ENCODE data around the gene DIAPH3.

DIAPH3 gene

GRCh38 chr13:60019119-60019993 lies 144.4 kb downstream of the DIAPH3 start:
- DNase-seq (ENCODE audit: low read depth, low spot score), result no peak

- no peak for DNase-seq (ENCODE audit: low read depth, low spot score)
These were observed 145.2 kb downstream of the DIAPH3 start for GRCh38 chr13:60018536-60018935.

DNA sequence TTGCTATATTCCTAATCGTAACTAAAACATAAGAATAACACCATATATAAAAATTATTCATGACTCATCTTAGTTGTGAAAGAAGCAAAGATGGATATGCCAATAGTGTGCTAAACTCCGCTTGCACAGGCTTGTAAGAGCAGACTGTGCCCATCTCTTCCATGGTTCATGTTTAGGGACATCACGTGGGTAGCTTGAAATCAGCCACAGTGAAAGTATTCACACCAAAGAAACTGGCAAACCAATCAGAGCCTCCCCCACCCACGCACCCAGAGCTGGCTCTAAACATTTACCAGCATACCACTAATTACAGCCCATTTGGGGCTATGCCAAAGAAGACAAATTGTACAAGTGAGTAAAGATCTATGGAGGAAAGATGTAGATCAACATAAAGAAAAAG lies 147.5 kb downstream of the DIAPH3 start:
- no peak for DNase-seq (ENCODE audit: low read depth, low spot score)

DNA sequence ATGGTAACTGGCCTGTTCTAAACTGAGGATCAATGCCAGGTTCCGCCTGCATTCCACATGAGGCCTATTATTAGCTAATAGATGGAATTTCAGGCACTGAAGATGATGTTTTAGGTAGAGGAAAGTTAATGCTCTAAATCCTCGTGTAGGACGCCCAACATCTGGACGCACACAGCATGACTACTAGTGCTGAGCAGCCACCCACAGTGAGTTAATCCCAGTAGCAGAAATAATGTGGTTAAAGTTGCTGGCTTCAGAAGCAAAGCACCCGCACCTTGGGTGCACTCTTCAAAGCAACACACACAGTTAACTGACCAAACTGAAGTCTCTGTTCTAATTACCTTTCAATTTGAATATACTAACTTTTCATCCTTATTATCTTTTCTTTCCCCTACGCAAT lies 150.6 kb downstream of the DIAPH3 start:
- no peak for DNase-seq (ENCODE audit: low read depth, low spot score)

- DNase-seq (ENCODE audit: low read depth, low spot score), result no peak
These were observed 151.2 kb downstream of the DIAPH3 start for GRCh38 chr13:60012488-60012887.

DNA sequence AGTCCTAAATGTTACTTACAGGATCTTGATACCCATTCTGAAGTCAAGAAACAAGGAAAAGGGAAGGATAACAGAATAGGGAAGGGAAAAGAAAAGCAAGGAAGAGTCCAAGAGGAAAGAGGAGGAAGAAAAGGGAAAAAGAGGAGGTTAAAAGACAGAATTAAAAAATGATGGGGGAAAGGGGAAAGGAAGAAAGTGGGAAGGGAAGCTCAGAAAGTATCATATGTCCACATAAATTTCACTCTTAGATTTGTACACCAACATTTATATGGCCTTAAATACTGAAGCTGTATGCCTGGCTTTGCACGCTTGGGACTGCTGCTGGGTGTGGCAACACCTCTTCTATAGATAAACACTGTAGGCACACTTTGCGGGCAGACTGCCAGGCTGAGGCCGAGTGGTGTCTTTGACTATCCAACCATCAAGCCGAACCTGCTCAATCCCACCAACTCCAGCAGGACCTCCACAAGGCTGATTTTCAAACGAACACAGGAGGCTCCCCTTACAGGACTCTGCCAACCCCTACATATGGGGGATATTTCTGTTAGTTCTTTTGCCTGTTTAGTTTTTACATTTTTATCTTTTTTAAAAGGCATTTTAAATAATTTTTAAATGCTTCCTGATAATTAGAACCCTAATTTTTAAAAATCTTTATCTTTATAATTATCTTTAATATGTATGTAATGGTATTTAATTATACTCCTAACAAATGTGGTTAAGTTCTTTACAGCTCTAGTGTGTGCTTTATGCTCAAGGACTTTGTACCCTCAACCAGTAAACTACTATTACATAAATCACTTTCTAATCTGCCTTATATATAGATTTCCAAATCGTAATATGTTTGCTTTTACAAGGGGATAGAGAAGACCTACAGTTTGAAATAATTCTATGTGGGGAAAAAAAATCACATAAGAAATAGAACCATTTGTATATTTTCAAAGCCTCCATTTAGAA lies 154.2 kb downstream of the DIAPH3 start:
- DNase-seq (ENCODE audit: low read depth, low spot score), result no peak

DNA sequence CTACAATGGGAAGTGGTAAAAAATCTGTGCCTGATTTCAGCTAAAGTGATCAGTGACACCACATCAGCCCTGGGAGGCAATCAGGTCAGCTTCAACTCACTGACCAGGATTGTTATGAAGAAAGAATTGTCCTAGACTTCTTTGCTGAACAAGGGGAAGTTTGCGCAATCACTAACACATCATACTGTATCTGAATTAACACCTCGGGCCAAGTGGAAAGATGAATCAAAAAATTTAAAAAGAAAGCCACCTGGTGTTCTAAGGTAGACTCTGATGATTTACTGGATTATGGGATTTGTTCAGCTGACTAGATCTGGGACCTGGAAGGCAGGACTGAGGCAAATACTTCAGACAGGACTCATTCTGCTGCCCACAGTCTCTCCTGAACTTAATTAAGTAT lies 161.8 kb downstream of the DIAPH3 start:
- DNase-seq (ENCODE audit: low read depth, low spot score), result no peak

DNA sequence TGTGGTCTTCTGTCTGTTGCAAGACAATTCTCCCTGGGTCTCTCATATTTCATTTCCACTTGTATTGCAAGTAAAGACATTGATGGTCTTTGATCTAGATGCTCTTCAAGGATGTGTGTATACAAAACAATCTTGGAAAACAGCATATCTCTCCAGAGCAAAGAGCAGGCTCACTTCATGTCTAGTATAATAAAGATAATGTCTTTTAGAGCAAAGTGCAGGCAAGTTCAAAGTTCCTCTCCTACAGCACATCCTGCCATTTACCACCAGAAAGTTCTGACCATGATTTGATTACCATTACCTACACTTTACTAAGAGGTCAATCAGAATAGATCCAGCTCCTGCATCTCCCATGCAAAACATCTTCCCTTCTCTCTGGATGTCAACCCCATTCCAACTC lies 162.8 kb downstream of the DIAPH3 start:
- no peak for DNase-seq (ENCODE audit: low read depth, low spot score)

DNA sequence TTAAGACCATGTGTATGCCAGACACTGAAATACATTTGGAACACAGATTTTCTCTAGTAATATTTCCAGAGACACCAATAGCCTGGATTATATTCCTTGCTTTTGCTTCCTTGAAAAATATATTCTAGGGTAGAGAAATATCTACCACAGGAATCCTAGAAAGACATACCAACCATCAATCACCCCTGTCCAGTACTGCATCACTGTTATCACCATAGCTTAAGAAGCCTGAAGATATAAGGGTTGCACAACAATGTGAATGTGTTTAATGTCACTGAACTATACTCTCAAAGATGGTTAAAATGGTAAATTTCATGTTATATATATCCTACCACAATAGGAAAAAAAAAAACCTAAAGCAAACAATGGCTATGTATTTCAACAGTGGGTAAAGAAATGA lies 163.6 kb downstream of the DIAPH3 start:
- DNase-seq (ENCODE audit: low read depth, low spot score), result no peak

DNA sequence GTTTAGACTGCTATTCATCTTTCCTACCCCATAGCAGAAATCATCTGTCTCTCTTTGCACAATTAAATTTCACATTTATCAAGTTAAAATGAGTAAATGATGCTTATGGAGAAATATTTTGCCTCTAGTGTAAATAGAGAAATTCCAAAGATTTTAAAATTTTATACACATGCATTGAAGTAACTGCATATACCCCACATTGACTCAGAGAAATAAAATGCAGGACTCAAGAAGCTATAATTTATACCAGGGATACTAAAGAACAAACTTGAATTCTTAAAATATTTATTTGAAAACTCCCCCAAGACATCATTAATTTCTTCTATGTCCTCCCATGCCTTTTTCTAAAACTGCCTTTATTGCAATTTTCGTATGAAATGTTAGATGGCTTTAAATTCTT lies 165.8 kb downstream of the DIAPH3 start:
- DNase-seq (ENCODE audit: low read depth, low spot score), result no peak

DNA sequence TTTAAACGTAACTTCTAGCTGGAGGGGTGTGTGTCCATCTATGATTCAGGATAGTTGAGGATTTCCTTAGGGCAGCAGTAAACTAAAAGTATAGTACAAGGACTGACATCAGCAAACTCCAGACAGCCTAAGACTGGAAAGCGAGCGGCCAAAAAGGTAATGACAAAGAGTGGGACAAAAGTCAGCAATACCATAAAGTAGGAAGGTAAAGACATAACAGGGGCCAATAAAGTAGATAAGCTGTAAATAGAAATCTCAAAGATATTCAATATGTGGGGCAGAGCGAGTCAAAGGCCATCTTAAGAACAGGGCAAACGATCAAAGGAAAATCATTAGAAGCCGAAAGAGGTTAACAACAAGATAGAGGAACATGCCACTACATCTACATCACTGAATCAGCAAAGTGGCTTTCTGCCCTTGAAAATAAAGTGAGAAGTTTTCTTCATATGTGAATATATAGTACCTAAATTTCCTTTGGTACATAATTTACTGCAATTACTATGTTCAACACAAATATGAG lies 167.2 kb downstream of the DIAPH3 start:
- no peak for DNase-seq (ENCODE audit: low read depth, low spot score)

- no peak for DNase-seq (ENCODE audit: low read depth, low spot score)
These were observed 172.3 kb downstream of the DIAPH3 start for GRCh38 chr13:59991395-59991794.

DNA sequence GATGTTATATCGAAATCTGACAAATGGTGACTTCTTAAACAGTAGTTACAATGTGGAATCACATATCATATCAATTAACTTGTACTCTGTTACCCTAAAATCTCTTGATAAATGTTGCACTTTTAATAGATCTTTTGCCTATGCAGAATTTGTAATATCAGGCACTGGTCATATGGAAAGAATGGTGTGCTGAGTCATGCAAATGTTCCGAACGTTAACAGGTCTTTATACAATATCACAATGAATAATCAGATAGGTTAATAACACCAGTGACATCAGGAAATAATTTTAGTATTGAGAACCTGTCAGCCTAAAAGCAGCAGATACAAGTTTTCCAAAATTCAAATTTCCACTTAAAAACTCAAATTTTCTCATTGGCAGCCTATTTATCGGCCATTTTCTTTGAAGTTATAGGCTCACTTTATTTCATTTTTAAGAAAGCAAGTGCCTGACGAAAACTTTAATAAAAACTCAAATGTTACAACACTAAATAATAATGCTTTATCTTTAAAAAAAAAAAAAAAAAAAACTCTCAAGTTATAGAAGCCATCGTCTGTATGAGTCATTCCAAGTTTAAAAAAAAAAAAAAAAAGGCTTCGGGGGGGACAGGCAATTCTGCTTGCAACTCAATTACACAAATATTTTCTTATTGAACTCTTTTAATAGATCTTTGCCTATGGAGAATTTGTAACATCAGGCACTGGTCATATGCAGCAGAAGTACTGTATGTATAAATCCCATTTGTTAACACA lies 180.9 kb downstream of the DIAPH3 start:
- DNase-seq (ENCODE audit: low read depth, low spot score), result no peak

DNA sequence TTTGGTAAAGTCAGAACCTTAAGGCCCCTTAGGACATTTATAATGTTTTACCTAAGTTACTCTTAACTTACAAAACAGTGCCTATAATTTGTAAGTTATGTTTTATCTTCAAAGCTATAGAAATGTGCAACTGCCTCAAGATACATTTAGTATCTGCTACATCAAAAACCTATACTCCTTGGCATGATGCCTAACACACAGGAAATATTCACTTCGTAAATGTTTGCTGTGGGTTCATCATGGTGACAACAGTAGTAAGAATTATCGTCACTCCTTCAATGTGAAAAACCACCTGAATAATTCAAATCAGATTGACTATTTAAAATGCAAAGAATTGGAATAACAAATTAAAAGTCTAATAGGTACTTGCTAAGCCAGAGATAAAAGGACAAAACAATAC lies 184.1 kb downstream of the DIAPH3 start:
- no peak for DNase-seq (ENCODE audit: low read depth, low spot score)

DNA sequence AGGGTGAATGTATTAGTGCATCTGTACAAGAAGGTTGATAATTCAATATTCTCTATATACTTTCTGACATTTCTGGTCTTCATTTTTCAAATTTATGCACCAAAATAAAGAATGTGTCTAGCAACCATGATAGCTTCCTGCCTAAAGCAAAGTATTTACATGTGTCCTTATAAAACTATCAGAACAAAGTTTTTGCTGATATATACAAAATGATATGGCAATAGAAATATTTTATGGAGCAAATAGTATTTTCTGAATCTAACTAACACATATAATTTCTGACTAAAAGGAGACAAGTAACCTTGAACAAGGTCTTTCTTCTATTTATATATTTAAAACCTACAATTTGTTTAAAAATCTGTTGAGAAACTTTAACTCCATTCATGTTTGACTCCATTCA lies 184.9 kb downstream of the DIAPH3 start:
- no peak for DNase-seq (ENCODE audit: low read depth, low spot score)

- no peak for DNase-seq (ENCODE audit: low read depth, low spot score)
These were observed 186.9 kb downstream of the DIAPH3 start for GRCh38 chr13:59976856-59977255.

DNA sequence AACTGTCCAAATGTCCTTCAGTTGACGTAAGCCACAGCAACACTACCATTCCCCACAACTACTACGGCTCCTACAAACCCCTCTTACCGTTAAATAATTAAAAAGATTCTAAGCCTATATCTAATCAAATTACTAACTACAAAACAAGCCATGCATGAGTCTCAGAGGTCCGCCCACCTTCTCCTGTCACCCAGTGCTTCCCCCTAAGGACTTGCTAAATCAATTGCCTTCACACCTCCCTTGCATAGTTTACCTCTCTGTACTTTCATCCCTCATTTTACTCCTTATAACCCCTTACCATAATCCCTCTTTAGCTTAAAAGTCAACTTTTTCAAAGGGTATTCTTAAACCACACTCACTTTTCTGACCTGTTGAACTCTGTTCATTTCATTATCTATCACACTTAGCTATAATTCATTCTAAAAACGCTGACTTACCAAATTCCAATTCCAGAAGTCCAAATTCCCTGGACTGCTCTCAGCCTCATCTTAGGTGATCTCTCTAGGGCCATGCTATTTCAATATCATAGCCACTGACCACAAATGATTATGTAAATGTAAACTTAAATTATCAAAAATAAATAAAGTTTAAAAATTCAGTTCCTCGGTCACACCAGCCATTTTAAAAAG lies 187.8 kb downstream of the DIAPH3 start:
- no peak for DNase-seq (ENCODE audit: low read depth, low spot score)

- peak; percentile 4 for DNase-seq (ENCODE audit: low read depth, low spot score)
These were observed 192.9 kb downstream of the DIAPH3 start for GRCh38 chr13:59970847-59971246.

DNA sequence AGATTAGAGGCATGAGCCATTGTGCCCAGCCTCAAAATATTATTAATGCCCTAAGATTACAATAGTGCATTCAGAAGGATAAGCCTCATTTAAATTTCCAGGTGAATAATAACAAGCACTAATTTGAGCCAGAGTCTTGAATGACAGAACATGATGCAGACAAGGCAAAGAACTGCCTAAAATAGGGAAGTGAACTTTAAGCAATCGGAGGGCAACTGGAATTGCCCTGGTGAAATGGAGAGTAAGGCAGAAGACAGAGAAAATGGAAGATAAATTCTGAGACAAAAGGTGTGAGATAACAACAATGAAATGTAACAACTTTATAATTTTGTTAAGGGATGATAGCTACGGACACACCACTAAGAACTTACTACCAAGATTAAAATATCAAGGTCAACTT lies 199.9 kb downstream of the DIAPH3 start:
- DNase-seq (ENCODE audit: low read depth, low spot score), result no peak

GRCh38 chr13:59963383-59963782 lies 200.3 kb downstream of the DIAPH3 start:
- no peak for DNase-seq (ENCODE audit: low read depth, low spot score)

GRCh38 chr13:59962343-59962742 lies 201.4 kb downstream of the DIAPH3 start:
- DNase-seq (ENCODE audit: low read depth, low spot score), result peak; percentile 3
